Left renal cortex interstitium (tissue), 4 donors: ENCODE results near the gene IGHMBP2. TPM values are rescaled to one million over a fixed set of nuclear protein-coding genes. Genes with fewer than 3 reads are reported as not detected.
A peak's percentile ranks its signal among the peaks of the same experiment; 100 is the strongest.

Experiments used
- DNase-seq, 4 donors: peaks; one replicate each; pipeline ENCODE4 v3.0.0-alpha.2; 2013; ENCODE audit warnings: low read depth in 4 of 4, low spot score in 2 of 4, missing footprints in 1 of 4
- polyA plus RNA-seq, 4 donors: library from polyadenylated mRNA; unstranded; fragments of 120-200 nt; gene quantifications; one replicate each; pipeline ENCODE4 v1.2.1, GENCODE V29; 2013; ENCODE audit not compliant: insufficient read length in 4 of 4

Gene IGHMBP2
- polyA plus RNA-seq, 4 donors: 13.2 to 19.4 (median 16.5) TPM

- peak in 1 of 4 donors; percentile 50 for DNase-seq
Observed at GRCh38 chr11:68889948-68890446, 13.7 kb upstream of the IGHMBP2 start.

DNA sequence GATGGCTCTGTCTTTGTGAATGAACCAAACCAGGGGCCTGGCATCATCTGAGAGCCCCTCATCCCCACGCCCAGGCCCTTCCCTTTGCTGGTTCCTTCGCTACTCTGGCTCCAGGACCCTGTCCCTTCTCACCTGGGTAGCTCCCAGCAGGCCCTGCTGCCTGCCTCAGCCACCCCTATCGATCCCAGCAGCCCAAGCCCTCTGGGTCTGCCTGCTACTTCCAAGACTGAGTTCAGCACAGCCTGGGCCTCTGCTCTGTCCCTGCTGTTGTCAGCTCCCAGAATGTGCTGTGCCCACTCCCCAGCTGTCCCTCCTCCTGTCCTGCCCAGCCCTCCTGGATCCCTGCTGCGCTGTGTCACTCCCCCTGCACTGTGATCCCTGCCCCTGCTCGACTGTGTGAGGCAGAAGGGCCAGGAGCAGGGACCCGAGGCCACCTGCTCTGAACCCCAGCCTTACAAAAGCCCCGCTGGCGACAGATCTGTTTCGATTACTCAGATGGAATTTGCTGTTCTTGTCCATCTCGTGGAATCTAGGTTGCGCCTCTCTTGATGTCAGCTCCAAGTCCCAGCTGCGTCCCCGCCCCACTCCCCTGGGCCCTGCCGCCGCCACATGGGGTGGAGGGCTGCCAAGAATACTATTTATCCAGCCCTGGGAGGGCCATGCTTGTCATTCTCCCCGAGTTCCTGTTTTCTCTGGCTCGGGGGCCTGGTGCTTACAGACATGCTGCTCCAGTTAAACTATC, 13.0 kb upstream of the IGHMBP2 start:
- peak in 1 of 4 donors; percentile 54 for DNase-seq

- no peak for DNase-seq
Observed at GRCh38 chr11:68891351-68891948, 12.2 kb upstream of the IGHMBP2 start.

GRCh38 chr11:68892576-68892975, 11.1 kb upstream of the IGHMBP2 start:
- no peak for DNase-seq

DNA sequence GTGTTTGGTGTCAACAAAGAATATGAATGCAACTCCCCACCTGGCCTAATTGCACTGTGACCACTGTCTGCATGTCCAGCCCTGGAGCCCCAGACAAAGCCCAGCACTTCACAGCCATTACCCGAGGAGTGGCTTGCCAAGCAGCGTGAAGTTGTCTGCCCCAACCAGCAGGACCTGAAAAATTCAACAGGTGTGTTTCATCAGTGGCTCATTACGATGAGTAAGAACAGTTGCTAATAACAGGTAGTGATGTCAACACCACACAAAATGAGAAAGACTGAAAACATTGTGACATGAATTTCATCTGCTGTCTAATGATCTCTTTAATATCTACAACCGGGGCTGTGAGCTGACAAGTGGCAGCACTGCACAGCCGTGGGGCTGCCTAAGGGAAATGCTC, 10.4 kb upstream of the IGHMBP2 start:
- no peak for DNase-seq

- DNase-seq: no peak
Observed at GRCh38 chr11:68896171-68896959, 7.3 kb upstream of the IGHMBP2 start.

- no peak for DNase-seq
Observed at GRCh38 chr11:68897441-68897840, 6.2 kb upstream of the IGHMBP2 start.

- DNase-seq: no peak
Observed at GRCh38 chr11:68900835-68901381, 2.8 kb upstream of the IGHMBP2 start.

GRCh38 chr11:68904248-68904847, 657 bp downstream of the IGHMBP2 start:
- peak in 1 of 4 donors; percentile 6 for DNase-seq

- DNase-seq: no peak
Observed at GRCh38 chr11:68905421-68906360, 2.0 kb downstream of the IGHMBP2 start.

GRCh38 chr11:68908273-68908672, 4.6 kb downstream of the IGHMBP2 start:
- DNase-seq: no peak

- no peak for DNase-seq
Observed at GRCh38 chr11:68910965-68911364, 7.3 kb downstream of the IGHMBP2 start.

- DNase-seq: no peak
Observed at GRCh38 chr11:68911731-68912130, 8.0 kb downstream of the IGHMBP2 start.

DNA sequence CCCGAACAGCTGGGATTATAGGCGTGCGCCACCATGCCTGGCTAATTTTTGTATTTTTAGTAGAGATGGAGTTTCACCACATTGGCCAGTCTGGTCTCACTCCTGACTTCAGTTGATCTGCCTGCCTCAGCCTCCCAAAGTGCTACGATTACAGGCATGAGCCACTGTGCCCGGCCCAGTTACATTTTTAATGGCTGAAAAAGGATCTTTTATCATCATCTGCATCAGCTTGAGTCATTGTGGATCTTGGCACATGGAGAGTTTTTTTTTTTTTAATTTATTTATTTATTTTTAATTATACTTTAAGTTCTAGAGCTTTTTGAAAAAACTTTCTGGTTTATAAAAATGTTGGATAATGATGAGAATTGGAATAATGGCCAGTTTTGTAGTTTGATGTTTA, 8.6 kb downstream of the IGHMBP2 start:
- no peak for DNase-seq

DNA sequence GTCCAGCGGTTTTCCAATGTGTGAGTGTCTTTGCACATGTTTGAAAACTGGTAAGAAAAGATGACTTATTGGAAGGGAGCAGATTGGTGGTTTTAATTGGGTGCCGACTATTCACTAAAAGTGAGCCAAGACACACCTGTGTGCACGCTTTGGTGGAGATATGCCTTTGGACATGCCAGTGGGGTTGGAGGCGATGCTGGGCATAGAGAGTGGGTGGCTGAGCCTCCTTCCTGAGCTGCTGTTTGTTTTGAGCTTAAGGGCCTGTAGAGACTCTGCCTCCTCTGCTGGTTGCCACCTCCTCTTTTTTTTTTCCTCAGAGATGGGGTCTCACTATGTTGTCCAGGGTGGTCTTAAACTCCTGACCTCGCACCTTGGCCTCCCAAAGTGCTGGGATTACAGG, 9.5 kb downstream of the IGHMBP2 start:
- DNase-seq: no peak

DNA sequence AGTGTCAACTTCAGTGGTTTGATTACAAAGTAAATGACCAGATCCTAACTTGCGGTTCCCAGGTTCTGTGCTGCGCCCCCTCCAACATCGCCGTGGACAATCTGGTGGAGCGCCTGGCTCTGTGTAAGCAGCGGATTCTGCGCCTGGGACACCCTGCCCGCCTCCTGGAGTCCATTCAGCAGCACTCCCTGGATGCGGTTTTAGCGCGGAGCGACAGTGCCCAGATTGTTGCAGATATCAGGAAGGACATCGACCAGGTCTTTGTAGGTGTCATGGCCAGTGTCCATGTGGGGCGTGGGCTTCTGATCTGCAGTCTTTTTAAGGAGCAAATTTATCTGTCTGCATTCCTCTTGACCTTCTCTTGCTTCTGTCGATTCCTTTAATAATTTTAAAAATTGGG, 11.1 kb downstream of the IGHMBP2 start:
- DNase-seq: no peak

DNA sequence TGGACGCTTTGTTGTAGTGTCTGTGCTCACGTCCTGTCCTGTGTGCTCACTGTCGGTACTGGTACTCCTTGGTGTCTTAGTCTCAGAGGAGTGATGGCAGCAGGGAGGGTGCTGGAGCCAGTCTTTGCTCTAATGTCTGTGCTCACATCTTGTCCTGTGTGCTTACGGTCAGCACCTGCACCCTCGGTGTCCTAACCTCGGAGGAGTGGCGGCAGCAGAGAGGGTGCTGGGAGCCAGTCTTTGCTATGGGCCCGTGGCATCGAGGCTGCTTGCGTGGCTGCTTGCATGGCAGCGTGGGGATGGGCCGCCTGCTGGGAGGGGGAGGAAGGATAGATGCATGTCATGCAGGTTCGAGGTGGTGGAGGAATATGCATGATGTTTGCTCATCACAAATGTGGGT, 12.7 kb downstream of the IGHMBP2 start:
- no peak for DNase-seq

DNA sequence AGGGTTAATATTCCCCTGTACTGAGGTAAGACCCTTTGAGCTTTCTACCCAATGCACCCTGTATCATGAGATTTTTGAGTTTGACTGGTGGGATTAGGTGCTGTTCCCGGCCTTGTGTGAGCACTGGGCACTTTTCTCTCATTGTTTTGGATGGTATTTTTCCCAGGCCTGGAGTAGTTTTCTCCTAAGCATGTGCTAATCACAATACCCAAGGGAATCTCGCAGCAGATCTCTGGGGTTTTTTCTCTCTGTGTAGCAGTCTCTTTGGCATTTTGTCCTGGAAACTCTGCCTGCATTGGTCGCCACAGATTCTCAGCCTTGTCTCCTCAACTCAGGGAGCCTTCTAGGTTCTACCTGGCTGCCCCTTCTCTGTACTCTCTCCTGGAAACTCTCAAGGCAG, 19.9 kb downstream of the IGHMBP2 start:
- DNase-seq: no peak

- DNase-seq: no peak
Observed at GRCh38 chr11:68924073-68924925, 20.6 kb downstream of the IGHMBP2 start.
